BLaER1 treated with 17β-estradiol and CSF1 and Interleukin-3, amounts not matched to agents 10 nM and 100 nM (cell line): ENCODE results near the gene CCDC7.

ENCODE experiments used
- H3K27ac ChIP-seq, 11 experiments: shearing (Covaris generic); formaldehyde crosslinking; 2 replicates each; pipeline ENCODE4 v1.8.1; 2022
- H3K27me3 ChIP-seq, 11 experiments: shearing (Covaris generic); formaldehyde crosslinking; 2 replicates each; pipeline ENCODE4 v1.8.1; 2022
- H3K36me3 ChIP-seq, 11 experiments: shearing (Covaris generic); formaldehyde crosslinking; 2 replicates each; pipeline ENCODE4 v1.8.1; 2022
- H3K4me1 ChIP-seq, 10 experiments: shearing (Covaris generic); formaldehyde crosslinking; 2 replicates each; pipeline ENCODE4 v1.8.1; 2022
- H3K4me2 ChIP-seq, 11 experiments: shearing (Covaris generic); formaldehyde crosslinking; 2 replicates each; pipeline ENCODE4 v1.8.1; 2022
- H3K4me3 ChIP-seq, 10 experiments: shearing (Covaris generic); formaldehyde crosslinking; 2 replicates each; pipeline ENCODE4 v1.8.1; 2022
- H3K9ac ChIP-seq, 11 experiments: shearing (Covaris generic); formaldehyde crosslinking; 2 replicates each; pipeline ENCODE4 v1.8.1; 2022
- H3K9me3 ChIP-seq, 11 experiments: shearing (Covaris generic); formaldehyde crosslinking; replicated peaks in 1 of 11; 2 replicates each; pipeline ENCODE4 v1.8.1; 2022
- H4K20me1 ChIP-seq, 11 experiments: shearing (Covaris generic); formaldehyde crosslinking; 2 replicates each; pipeline ENCODE4 v1.8.1; 2022
- Cebpa-rat ChIP-seq, 11 experiments: shearing (Covaris generic); IDR thresholded peaks; 2 replicates each; pipeline ENCODE4 v1.8.1; 2022

CCDC7 gene

GRCh38 chr10:32411797-32412498 lies 34.0 kb upstream of the CCDC7 start:
- no peak for TF ChIP-seq Cebpa-rat (IDR thresholded peaks at IDR 0.05)
- Histone ChIP-seq H3K4me1 (no peaks in the 10 kb centered on the region), H3K27ac (no peak overlapping the region)

DNA sequence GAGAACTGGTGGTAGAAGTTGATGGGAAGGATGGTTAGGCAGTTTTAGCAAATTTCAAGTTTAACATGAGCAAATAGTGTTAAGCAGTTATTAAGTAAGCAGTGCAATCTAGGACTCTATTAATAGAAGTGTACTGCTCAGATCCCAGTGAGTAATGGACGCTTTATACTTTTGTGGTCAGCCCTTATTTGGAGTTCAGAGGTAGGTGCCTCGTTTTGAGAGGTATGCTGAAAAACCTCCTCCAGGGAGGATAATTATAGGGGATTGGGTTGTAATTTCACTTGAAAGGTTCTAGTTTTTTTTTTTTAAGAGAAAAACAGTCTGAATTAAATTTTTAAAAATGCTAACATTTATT lies 33.5 kb upstream of the CCDC7 start:
- Histone ChIP-seq H3K27ac (no peak overlapping the region), H3K4me2 (no peak overlapping the region), H4K20me1 (no peaks in the 10 kb centered on the region), H3K4me3 (no peak overlapping the region), H3K9ac (no peak overlapping the region), H3K36me3 (no peaks in the 10 kb centered on the region), H3K4me1 (no peaks in the 10 kb centered on the region), H3K27me3 (no peaks in the 10 kb centered on the region), H3K9me3 (no peaks in the 10 kb centered on the region)
- TF ChIP-seq Cebpa-rat (IDR thresholded peaks at IDR 0.05) = no peak

More at GRCh38 chr10:32411797-32412498, 34.0 kb upstream of the CCDC7 start:
- H3K36me3 ChIP-seq = no peaks in the 10 kb centered on the region
- H4K20me1 ChIP-seq = no peaks in the 10 kb centered on the region
- H3K9ac ChIP-seq = no peak overlapping the region
- no peaks in the 10 kb centered on the region for H3K9me3 ChIP-seq
- H3K4me3 ChIP-seq = no peak overlapping the region
- no peaks in the 10 kb centered on the region for H3K27me3 ChIP-seq
- no peak overlapping the region for H3K4me2 ChIP-seq

- no peaks in the 10 kb centered on the region for H3K4me1 ChIP-seq
- H3K4me2 ChIP-seq = no peak overlapping the region
- H4K20me1 ChIP-seq = no peaks in the 10 kb centered on the region
- no peaks in the 10 kb centered on the region for H3K9me3 ChIP-seq
- H3K36me3 ChIP-seq = no peaks in the 10 kb centered on the region
- H3K27me3 ChIP-seq = no peaks in the 10 kb centered on the region
- TF ChIP-seq Cebpa-rat (IDR thresholded peaks at IDR 0.05) = no peak
- H3K4me3 ChIP-seq = no peak overlapping the region
- H3K27ac ChIP-seq = no peak overlapping the region
- H3K9ac ChIP-seq = no peak overlapping the region
Observed at GRCh38 chr10:32413513-32413912, 32.4 kb upstream of the CCDC7 start.

- Histone ChIP-seq H4K20me1 (no peaks in the 10 kb centered on the region), H3K4me1 (no peaks in the 10 kb centered on the region), H3K27me3 (no peaks in the 10 kb centered on the region), H3K4me3 (no peak overlapping the region), H3K4me2 (no peak overlapping the region), H3K9me3 (no peaks in the 10 kb centered on the region), H3K9ac (no peak overlapping the region), H3K36me3 (no peaks in the 10 kb centered on the region), H3K27ac (no peak overlapping the region)
- no peak for TF ChIP-seq Cebpa-rat (IDR thresholded peaks at IDR 0.05)
Observed at GRCh38 chr10:32415361-32415760, 30.6 kb upstream of the CCDC7 start.

DNA sequence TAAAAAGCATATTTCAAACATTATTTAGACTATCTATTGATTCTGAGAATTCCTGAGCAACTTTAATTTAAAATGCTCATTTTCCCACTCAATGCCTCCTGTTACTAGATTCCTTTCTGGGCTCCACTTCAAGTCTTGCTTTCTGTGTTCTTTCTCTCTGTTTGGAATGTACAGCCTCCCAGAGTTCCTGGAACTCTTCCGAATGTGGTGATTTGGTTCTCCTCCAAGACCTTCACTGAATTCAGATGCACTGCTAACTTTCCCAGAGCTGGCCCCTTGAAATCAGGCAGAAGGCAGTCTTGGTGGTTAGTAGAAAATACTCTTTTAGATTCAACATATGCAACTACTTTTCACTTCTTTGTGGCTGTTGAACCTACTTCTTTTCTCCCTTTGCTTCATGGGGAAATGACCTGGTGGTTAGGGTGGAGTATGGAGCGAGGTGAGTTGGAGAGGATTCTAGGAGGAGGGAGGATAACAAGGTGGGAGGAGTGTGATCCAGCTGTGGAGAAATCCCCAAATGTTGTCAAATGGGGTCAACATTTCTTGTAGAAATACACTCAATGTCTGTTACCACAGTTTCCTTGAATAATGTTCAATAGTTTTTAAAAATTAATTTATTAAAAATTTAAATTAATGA lies 27.9 kb upstream of the CCDC7 start:
- H3K4me1 ChIP-seq = no peaks in the 10 kb centered on the region
- H3K9ac ChIP-seq = no peak overlapping the region
- H3K36me3 ChIP-seq = no peaks in the 10 kb centered on the region

DNA sequence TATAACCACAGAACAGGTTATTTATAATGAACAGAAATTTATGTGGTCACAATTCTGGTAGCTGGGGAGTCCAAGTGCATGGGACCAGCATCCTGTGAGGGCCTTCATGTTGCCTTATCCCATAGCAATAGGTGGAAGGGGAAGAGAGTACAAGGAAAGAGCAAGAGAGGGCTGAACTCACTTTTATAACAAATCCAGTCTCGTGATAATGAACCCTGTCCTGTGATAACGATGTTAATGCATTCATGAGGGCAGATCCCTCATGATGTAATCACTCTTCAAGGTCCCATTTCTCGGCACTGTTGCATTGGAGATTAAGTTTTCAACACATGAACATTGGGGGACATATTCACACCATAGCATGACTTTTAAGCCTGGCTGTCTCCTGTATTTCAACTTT lies 27.4 kb upstream of the CCDC7 start:
- Histone ChIP-seq H3K27ac (no peak overlapping the region), H3K4me3 (no peak overlapping the region), H3K36me3 (no peaks in the 10 kb centered on the region), H3K9me3 (peaks cover 9 to 18% (median 13%) of the 10 kb centered on the region in 11 experiments), H3K4me1 (no peaks in the 10 kb centered on the region), H4K20me1 (no peaks in the 10 kb centered on the region), H3K27me3 (no peaks in the 10 kb centered on the region), H3K9ac (no peak overlapping the region), H3K4me2 (no peak overlapping the region)
- no peak for TF ChIP-seq Cebpa-rat (IDR thresholded peaks at IDR 0.05)

More for the DNA sequence above, 27.9 kb upstream of the CCDC7 start:
- H3K27me3 ChIP-seq = no peaks in the 10 kb centered on the region
- no peak overlapping the region for H3K27ac ChIP-seq
- TF ChIP-seq Cebpa-rat (IDR thresholded peaks at IDR 0.05) = no peak
- no peaks in the 10 kb centered on the region for H4K20me1 ChIP-seq
- no peak overlapping the region for H3K4me3 ChIP-seq
- no peak overlapping the region for H3K4me2 ChIP-seq
- peaks cover 8 to 12% (median 8%) of the 10 kb centered on the region in 11 experiments for H3K9me3 ChIP-seq

- no peak overlapping the region for H3K9ac ChIP-seq
- H3K4me2 ChIP-seq = no peak overlapping the region
- H3K9me3 ChIP-seq = peaks cover 9 to 26% (median 13%) of the 10 kb centered on the region in 11 experiments
- H3K4me3 ChIP-seq = no peak overlapping the region
- no peaks in the 10 kb centered on the region for H3K36me3 ChIP-seq
- no peaks in the 10 kb centered on the region for H3K4me1 ChIP-seq
- H4K20me1 ChIP-seq = no peaks in the 10 kb centered on the region
- no peaks in the 10 kb centered on the region for H3K27me3 ChIP-seq
- no peak for TF ChIP-seq Cebpa-rat (IDR thresholded peaks at IDR 0.05)
- H3K27ac ChIP-seq = no peak overlapping the region
Observed at GRCh38 chr10:32419615-32420014, 26.3 kb upstream of the CCDC7 start.

DNA sequence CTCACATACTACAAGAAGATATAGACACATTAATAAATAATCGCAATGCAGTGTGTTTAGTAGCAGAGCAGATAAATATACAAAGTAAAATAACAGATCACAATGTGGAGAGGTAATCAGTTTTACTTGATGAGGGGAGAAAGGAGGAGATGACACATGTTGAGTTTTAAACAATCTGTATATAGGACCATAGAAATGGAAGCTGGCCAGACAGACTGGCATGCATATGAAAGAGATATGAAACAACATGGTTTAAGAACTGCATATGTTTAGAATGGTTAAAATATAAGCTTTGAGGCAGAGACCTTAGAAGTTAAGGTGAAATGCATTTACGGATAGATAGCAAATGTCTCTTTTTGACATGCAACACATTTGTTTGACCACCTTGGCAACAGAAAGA lies 19.8 kb upstream of the CCDC7 start:
- H3K9me3 ChIP-seq = peaks cover 9 to 26% (median 13%) of the 10 kb centered on the region in 11 experiments
- H3K27ac ChIP-seq = no peak overlapping the region
- no peaks in the 10 kb centered on the region for H3K36me3 ChIP-seq
- TF ChIP-seq Cebpa-rat (IDR thresholded peaks at IDR 0.05) = no peak
- H3K27me3 ChIP-seq = no peaks in the 10 kb centered on the region
- no peaks in the 10 kb centered on the region for H3K4me1 ChIP-seq
- no peaks in the 10 kb centered on the region for H4K20me1 ChIP-seq
- no peak overlapping the region for H3K4me3 ChIP-seq
- H3K9ac ChIP-seq = no peak overlapping the region
- no peak overlapping the region for H3K4me2 ChIP-seq

DNA sequence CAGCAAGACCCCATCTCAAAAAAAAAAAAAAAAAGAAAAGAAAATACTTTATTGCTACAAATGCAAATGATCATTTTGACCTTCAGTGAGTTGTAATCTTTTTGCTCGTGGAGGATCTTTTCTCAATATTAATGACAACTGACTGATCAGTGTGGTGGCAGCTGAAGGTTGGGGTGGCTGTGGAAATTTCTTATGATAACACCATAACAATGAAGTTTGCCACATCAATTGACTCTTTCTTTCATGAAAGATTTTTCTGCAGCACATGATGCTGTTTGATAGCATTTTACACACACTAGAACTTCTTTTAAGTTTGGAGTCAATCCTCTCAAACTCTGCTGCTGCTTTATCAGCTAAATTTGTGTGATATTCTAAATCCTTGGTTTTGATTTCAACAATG lies 12.4 kb upstream of the CCDC7 start:
- Histone ChIP-seq H3K4me2 (no peak overlapping the region), H3K9ac (no peak overlapping the region), H3K27me3 (no peaks in the 10 kb centered on the region), H3K4me3 (no peak overlapping the region), H3K9me3 (peaks cover 15 to 23% (median 21%) of the 10 kb centered on the region in 11 experiments), H3K27ac (no peak overlapping the region), H4K20me1 (no peaks in the 10 kb centered on the region), H3K36me3 (no peaks in the 10 kb centered on the region), H3K4me1 (no peaks in the 10 kb centered on the region)
- TF ChIP-seq Cebpa-rat (IDR thresholded peaks at IDR 0.05) = no peak

DNA sequence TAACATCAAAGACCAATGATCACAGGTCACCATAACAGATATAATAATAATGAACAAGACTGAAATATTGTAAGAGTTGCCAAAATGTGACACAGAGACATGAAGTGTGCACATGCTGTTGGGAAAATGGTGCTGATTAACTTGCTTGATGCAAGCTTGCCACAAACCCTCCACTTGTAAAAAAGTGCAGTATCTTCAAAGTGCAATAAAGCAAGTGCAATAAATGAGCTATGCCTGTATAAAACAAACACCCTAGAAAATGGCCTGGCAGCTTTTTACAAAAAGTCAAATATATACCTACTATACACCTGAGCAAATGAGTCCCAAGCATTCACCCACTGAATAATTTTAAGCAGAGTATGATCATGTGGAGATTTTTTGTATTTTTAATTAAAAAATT lies 9.7 kb upstream of the CCDC7 start:
- no peaks in the 10 kb centered on the region for H3K27me3 ChIP-seq
- no peaks in the 10 kb centered on the region for H4K20me1 ChIP-seq
- H3K9me3 ChIP-seq = peaks cover 15 to 23% (median 21%) of the 10 kb centered on the region in 11 experiments
- H3K4me3 ChIP-seq = no peak overlapping the region
- no peak for TF ChIP-seq Cebpa-rat (IDR thresholded peaks at IDR 0.05)
- H3K9ac ChIP-seq = no peak overlapping the region
- no peak overlapping the region for H3K4me2 ChIP-seq
- H3K4me1 ChIP-seq = no peaks in the 10 kb centered on the region
- no peak overlapping the region for H3K27ac ChIP-seq
- no peaks in the 10 kb centered on the region for H3K36me3 ChIP-seq
